Mesodermal cell (in vitro differentiated cells): Measurements from ENCODE around the gene EDARADD.
"Not testable (repeated sequence)": the region's sequence is repeated elsewhere in the genome, so short reads cannot be mapped to it uniquely, and the experiment has no call there.

ENCODE experiments used
- H3K27ac ChIP-seq: 2 replicates; pipeline ENCODE4 v1.7.0; 2013; ENCODE audit warnings: mild to moderate bottlenecking, low read depth, low read length, moderate library complexity; ENCODE audit not compliant: severe bottlenecking
- H3K36me3 ChIP-seq: 2 replicates; pipeline ENCODE4 v1.7.1; 2013; ENCODE audit warnings: mild to moderate bottlenecking, low read length, moderate library complexity; ENCODE audit not compliant: control insufficient read depth, insufficient read depth
- H3K4me1 ChIP-seq: one replicate; pipeline ENCODE4 v1.7.1; 2013; ENCODE audit warnings: mild to moderate bottlenecking, low read length; ENCODE audit not compliant: insufficient read depth, control insufficient read depth, poor library complexity, severe bottlenecking
- H3K4me3 ChIP-seq: 2 replicates; pipeline ENCODE4 v1.7.0; 2013; ENCODE audit warnings: low read length, control low read depth, mild to moderate bottlenecking; ENCODE audit not compliant: insufficient read depth, poor library complexity, severe bottlenecking; ENCODE audit errors: extremely low read depth
- H3K9me3 ChIP-seq: 2 replicates; pipeline ENCODE4 v1.7.1; 2013; ENCODE audit warnings: mild to moderate bottlenecking, low read length, moderate library complexity; ENCODE audit not compliant: control insufficient read depth
- WGBS, 2 experiments: methylation state at CpG; one replicate each; pipeline ENCODE4 v1.1.5; 2013; ENCODE audit warnings: missing lambda C conversion rate in 2 of 2; ENCODE audit not compliant: insufficient coverage in 2 of 2; 5-methylcytosine and 5-hydroxymethylcytosine counted together

The EDARADD gene

DNA sequence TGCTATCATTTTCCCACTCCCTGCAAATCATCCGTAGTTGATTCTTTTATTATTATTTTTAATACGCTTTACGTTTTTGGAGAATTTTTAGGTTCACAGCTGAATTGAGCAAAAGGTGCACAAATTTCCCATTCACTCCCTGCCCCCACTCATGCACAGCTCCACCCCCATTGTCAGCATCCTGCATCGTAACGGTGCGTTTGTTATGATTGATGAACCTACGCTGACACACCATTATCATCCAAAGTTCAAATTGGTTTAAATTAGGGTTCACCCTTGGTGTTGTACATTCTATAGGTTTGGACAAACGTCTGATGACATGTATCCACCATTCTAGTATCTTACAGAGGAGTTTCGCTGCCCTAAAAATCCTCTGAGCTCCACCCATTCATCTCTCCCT is 44.5 kb downstream of the EDARADD start:
- 89 to 90% methylated on average over 3 to 4 of the region's 9 CpGs for WGBS, 2 experiments
- H3K9me3 ChIP-seq = no peaks in the 10 kb centered on the region

GRCh38 chr1:236440373-236440772 is 46.3 kb downstream of the EDARADD start:
- H3K27ac ChIP-seq = no peak overlapping the region
- 100% methylated on average over 1 of the region's 2 CpGs; no CpG with 5 or more reads in 1 of the 2 experiments for WGBS, 2 experiments
- no peak overlapping the region for H3K4me3 ChIP-seq
- H3K4me1 ChIP-seq = no peaks in the 10 kb centered on the region
- no peaks in the 10 kb centered on the region for H3K36me3 ChIP-seq
- no peaks in the 10 kb centered on the region for H3K9me3 ChIP-seq

More for the DNA sequence above, 44.5 kb downstream of the EDARADD start:
- Histone ChIP-seq H3K4me1 (no peaks in the 10 kb centered on the region), H3K36me3 (no peaks in the 10 kb centered on the region), H3K27ac (no peak overlapping the region), H3K4me3 (no peak overlapping the region)

GRCh38 chr1:236450779-236451178 is 56.7 kb downstream of the EDARADD start:
- no peak overlapping the region for H3K27ac ChIP-seq
- 94 to 100% methylated on average over 1 to 4 of the region's 5 CpGs for WGBS, 2 experiments

GRCh38 chr1:236451796-236452373 is 57.8 kb downstream of the EDARADD start:
- no peaks in the 10 kb centered on the region for H3K9me3 ChIP-seq
- WGBS, 2 experiments = 71 to 89% methylated on average over 3 of the region's 6 CpGs

More at GRCh38 chr1:236450779-236451178, 56.7 kb downstream of the EDARADD start:
- no peaks in the 10 kb centered on the region for H3K4me1 ChIP-seq
- no peak overlapping the region for H3K4me3 ChIP-seq
- no peaks in the 10 kb centered on the region for H3K36me3 ChIP-seq
- H3K9me3 ChIP-seq = no peaks in the 10 kb centered on the region

DNA sequence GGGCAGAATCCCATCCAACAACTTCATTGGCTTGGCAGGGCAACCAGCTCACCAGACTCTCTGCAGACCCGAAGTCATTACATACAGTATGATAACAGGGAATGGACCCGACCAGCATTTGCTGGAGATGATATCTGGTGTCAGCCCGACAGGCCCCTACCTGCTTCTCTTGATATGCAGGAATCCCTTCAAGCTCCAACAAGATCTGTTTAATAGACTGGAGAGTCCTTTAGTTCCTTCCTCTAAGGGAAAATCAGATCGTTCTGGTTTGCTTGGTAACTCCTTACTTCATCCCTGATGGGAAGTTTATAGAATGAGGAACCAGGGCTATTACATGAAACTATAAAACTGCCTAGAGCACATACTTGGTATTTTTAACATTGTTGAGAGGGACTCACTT is 61.2 kb downstream of the EDARADD start:
- 89 to 100% methylated on average over 1 to 3 of the region's 4 CpGs for WGBS, 2 experiments
- Histone ChIP-seq H3K9me3 (no peaks in the 10 kb centered on the region), H3K4me1 (no peaks in the 10 kb centered on the region), H3K27ac (no peak overlapping the region), H3K4me3 (no peak overlapping the region), H3K36me3 (no peaks in the 10 kb centered on the region)

More at GRCh38 chr1:236451796-236452373, 57.8 kb downstream of the EDARADD start:
- Histone ChIP-seq H3K4me1 (no peaks in the 10 kb centered on the region), H3K36me3 (no peaks in the 10 kb centered on the region), H3K4me3 (no peak overlapping the region), H3K27ac (no peak overlapping the region)

GRCh38 chr1:236457775-236458174 is 63.7 kb downstream of the EDARADD start:
- no CpG with 5 or more reads among the region's 2 CpGs for WGBS, 2 experiments

GRCh38 chr1:236458996-236459395 is 64.9 kb downstream of the EDARADD start:
- Histone ChIP-seq H3K9me3 (no peaks in the 10 kb centered on the region), H3K27ac (no peak overlapping the region), H3K4me1 (no peaks in the 10 kb centered on the region), H3K36me3 (no peaks in the 10 kb centered on the region), H3K4me3 (no peak overlapping the region)
- 91 to 94% methylated on average over 2 to 3 of the region's 4 CpGs for WGBS, 2 experiments

More at GRCh38 chr1:236457775-236458174, 63.7 kb downstream of the EDARADD start:
- H3K4me1 ChIP-seq = no peaks in the 10 kb centered on the region
- H3K36me3 ChIP-seq = no peaks in the 10 kb centered on the region
- no peaks in the 10 kb centered on the region for H3K9me3 ChIP-seq
- H3K4me3 ChIP-seq = no peak overlapping the region
- H3K27ac ChIP-seq = no peak overlapping the region

- Histone ChIP-seq H3K9me3 (no peaks in the 10 kb centered on the region), H3K36me3 (no peaks in the 10 kb centered on the region), H3K4me3 (no peak overlapping the region), H3K27ac (no peak overlapping the region), H3K4me1 (no peaks in the 10 kb centered on the region)
- WGBS, 2 experiments = no CpG with 5 or more reads among the region's 3 CpGs
Observed at GRCh38 chr1:236460103-236460502, 66.0 kb downstream of the EDARADD start.

- not testable (repeated sequence) for H3K4me3 ChIP-seq, H3K36me3 ChIP-seq, H3K9me3 ChIP-seq, H3K27ac ChIP-seq, H3K4me1 ChIP-seq
- 90 to 97% methylated on average over 6 to 7 of the region's 9 CpGs for WGBS, 2 experiments
Observed at GRCh38 chr1:236464197-236464596, 70.1 kb downstream of the EDARADD start.

DNA sequence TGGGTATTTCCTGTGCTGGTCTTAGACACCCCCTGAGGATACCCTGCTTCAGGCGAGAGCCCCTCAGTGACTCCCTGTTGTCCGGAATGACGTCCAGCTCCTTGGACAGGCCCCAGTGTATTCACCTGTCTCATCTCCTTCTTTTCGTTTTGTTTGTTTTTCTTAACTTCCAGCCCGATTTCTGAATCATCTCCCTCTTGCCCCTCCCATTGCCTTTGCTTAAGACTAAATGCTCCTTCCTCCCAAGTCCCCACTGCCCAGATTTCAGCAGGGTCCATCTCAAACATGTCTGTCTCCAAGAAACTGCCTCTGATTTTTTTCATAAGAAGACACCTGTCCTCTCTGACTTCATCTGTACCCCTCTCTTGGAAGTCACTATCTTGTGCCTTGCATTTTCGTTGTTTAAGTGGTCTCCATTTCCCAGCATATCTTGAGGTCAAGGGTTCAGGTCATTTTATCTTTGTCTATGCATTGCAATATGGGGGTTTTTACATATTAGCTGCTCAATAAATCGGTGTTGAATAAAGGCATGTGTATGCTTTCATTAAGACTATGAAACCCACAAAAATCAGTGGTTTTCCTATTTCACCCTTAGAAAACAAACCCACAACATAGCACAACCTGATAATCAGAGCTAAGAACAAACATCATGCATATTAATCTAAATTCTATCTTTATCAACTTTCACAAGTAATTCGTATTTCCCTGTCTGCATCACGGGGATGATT is 71.3 kb downstream of the EDARADD start:
- no peak overlapping the region for H3K27ac ChIP-seq
- 85 to 87% methylated on average over 7 to 8 of the region's 9 CpGs for WGBS, 2 experiments
- no peaks in the 10 kb centered on the region for H3K4me1 ChIP-seq
- H3K9me3 ChIP-seq = no peaks in the 10 kb centered on the region
- no peak overlapping the region for H3K4me3 ChIP-seq
- H3K36me3 ChIP-seq = no peaks in the 10 kb centered on the region

DNA sequence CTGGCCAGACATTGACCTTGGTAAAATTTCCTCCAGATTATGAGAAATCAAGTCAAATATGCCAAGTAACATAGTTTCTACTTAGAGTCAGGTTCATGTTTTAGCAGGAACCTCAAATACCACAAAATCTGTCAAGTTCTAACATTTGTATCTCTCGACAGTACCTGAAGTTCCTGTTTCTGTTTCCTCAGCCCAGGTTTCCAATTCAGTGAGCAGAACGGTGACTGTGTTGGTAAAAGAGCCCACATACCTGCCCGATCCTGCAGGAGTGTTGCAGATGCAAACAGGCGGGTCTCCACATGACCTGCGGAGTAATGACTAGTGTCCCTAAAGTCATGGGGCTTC is 71.8 kb downstream of the EDARADD start:
- H3K4me1 ChIP-seq = no peaks in the 10 kb centered on the region
- no peak overlapping the region for H3K4me3 ChIP-seq
- no peaks in the 10 kb centered on the region for H3K9me3 ChIP-seq
- no peak overlapping the region for H3K27ac ChIP-seq
- H3K36me3 ChIP-seq = no peaks in the 10 kb centered on the region
- 93 to 96% methylated on average over 4 to 5 of the region's 5 CpGs for WGBS, 2 experiments
